HepG2 (cell line): Measurements from ENCODE around the gene RELB. TPM values are rescaled to one million over a fixed set of nuclear protein-coding genes. Genes with fewer than 3 reads are reported as not detected.

Source experiments
- GABPA ChIP-seq, 2 experiments: IDR thresholded peaks; 2 replicates each; pipeline ENCODE4 v1.6.1; 2011 to 2016; ENCODE audit warnings: low read depth in 2 of 2, low read length in 1 of 2, missing biosample characterization in 1 of 2, missing genetic modification characterization in 1 of 2
- KDM3A ChIP-seq: IDR thresholded peaks from 2 replicates; pipeline ENCODE4 v1.6.1; 2018; ENCODE audit warnings: low read depth, missing compliant biosample characterization
- MAF1 ChIP-seq: sonication (generic); formaldehyde crosslinking; IDR thresholded peaks from 2 replicates; pipeline ENCODE4 v1.5.0; 2020; ENCODE audit warnings: missing genetic modification reagents, borderline replicate concordance
- MXI1 ChIP-seq: IDR thresholded peaks from 3 replicates; pipeline ENCODE4 v1.6.1; 2012; ENCODE audit warnings: low read depth, low read length, inconsistent platforms, borderline replicate concordance
- RAD21 ChIP-seq: fragments of 450-650 bp; formaldehyde crosslinking; IDR thresholded peaks from 2 replicates; pipeline ENCODE4 v1.5.0; 2020; ENCODE audit warnings: mild to moderate bottlenecking
- RAD51 ChIP-seq: fragments of 450-650 bp; IDR thresholded peaks from 2 replicates; pipeline ENCODE4 v1.6.1; 2016; ENCODE audit warnings: borderline replicate concordance
- RFX5 ChIP-seq: IDR thresholded peaks from 2 replicates; pipeline ENCODE4 v1.6.1; 2011; ENCODE audit warnings: low read depth, low read length, improper control_type of control experiment
- SMAD3 ChIP-seq: sonication (generic); formaldehyde crosslinking; IDR thresholded peaks from 2 replicates; pipeline ENCODE4 v1.4.0; 2020; ENCODE audit warnings: missing genetic modification reagents
- SOX6 ChIP-seq, 2 experiments: fragments of 450-650 bp in 1 of 2; sonication (generic) in 1 of 2; formaldehyde crosslinking in 1 of 2; IDR thresholded peaks; 2 replicates each; pipeline versions ENCODE4 v1.4.0 to v1.6.1; 2017 to 2020; ENCODE audit warnings: antibody characterized with exemption in 1 of 2, mild to moderate bottlenecking in 1 of 2, missing genetic modification reagents in 1 of 2
- SP4 ChIP-seq: sonication (generic); formaldehyde crosslinking; IDR thresholded peaks from 2 replicates; pipeline ENCODE4 v1.8.1; 2023; ENCODE audit warnings: mild to moderate bottlenecking, missing genetic modification reagents
- TCF7 ChIP-seq: sonication (generic); IDR thresholded peaks from 2 replicates; pipeline ENCODE4 v1.6.1; 2016; ENCODE audit warnings: antibody characterized with exemption, low read depth
- ZNF616 ChIP-seq: sonication (generic); formaldehyde crosslinking; IDR thresholded peaks from 2 replicates; pipeline ENCODE4 v1.5.0; 2020; ENCODE audit warnings: low read depth, mild to moderate bottlenecking, missing genetic modification reagents
- ZNF773 ChIP-seq: sonication (generic); formaldehyde crosslinking; IDR thresholded peaks from 2 replicates; pipeline ENCODE4 v1.4.0; 2020; ENCODE audit warnings: missing genetic modification reagents, borderline replicate concordance
- polyA plus RNA-seq, 8 experiments: library from polyadenylated mRNA; depleted of rRNA in 3 of 8; stranded (reverse) in 7 of 8; unstranded in 1 of 8; fragments of >200 nt; fragmentation: Illumina TruSeq in 4 of 8; extraction: Trizol in 4 of 8; gene quantifications; 2 replicates each; pipeline versions ENCODE4 v1.2.1 to v1.2.3, GENCODE V29; 2011 to 2016; ENCODE audit warnings: low read depth in 4 of 8, missing spikeins in 1 of 8, mixed read lengths in 1 of 8; ENCODE audit not compliant: insufficient read depth in 1 of 8
- total RNA-seq, 5 experiments: library from RNA; depleted of rRNA; stranded (reverse); fragments of >200 nt; fragmentation: Illumina TruSeq; extraction: Trizol; gene quantifications; 2 replicates each; pipeline ENCODE4 v1.2.3, GENCODE V29; 2016; ENCODE audit warnings: low read depth in 1 of 5
- TF ChIP-seq, protein P1 (sequence below): sonication (generic); formaldehyde crosslinking; IDR thresholded peaks from 2 replicates; pipeline ENCODE4 v1.4.0; 2020; ENCODE audit warnings: mild to moderate bottlenecking, missing genetic modification reagents
- TF ChIP-seq, protein P2 (sequence below): sonication (generic); formaldehyde crosslinking; IDR thresholded peaks from 2 replicates; pipeline ENCODE4 v1.4.0; 2020; ENCODE audit warnings: mild to moderate bottlenecking, missing genetic modification reagents
- TF ChIP-seq, protein P3 (sequence below): sonication (generic); formaldehyde crosslinking; IDR thresholded peaks from 2 replicates; pipeline ENCODE4 v1.4.0; 2020; ENCODE audit warnings: missing genetic modification reagents
- TF ChIP-seq, protein P4 (sequence below): sonication (generic); formaldehyde crosslinking; IDR thresholded peaks from 2 replicates; pipeline ENCODE4 v1.5.0; 2020; ENCODE audit warnings: missing genetic modification reagents
- TF ChIP-seq, protein P5 (sequence below): sonication (generic); formaldehyde crosslinking; IDR thresholded peaks from 2 replicates; pipeline ENCODE4 v1.5.0; 2020; ENCODE audit warnings: mild to moderate bottlenecking, missing genetic modification reagents, moderate library complexity

The RELB gene
- total and polyA plus RNA-seq, 2 of the 13 experiments (the other 11 are each of a cell fraction or from before 2014, with no cell fraction given) = 1.9 to 3.5 TPM

DNA sequence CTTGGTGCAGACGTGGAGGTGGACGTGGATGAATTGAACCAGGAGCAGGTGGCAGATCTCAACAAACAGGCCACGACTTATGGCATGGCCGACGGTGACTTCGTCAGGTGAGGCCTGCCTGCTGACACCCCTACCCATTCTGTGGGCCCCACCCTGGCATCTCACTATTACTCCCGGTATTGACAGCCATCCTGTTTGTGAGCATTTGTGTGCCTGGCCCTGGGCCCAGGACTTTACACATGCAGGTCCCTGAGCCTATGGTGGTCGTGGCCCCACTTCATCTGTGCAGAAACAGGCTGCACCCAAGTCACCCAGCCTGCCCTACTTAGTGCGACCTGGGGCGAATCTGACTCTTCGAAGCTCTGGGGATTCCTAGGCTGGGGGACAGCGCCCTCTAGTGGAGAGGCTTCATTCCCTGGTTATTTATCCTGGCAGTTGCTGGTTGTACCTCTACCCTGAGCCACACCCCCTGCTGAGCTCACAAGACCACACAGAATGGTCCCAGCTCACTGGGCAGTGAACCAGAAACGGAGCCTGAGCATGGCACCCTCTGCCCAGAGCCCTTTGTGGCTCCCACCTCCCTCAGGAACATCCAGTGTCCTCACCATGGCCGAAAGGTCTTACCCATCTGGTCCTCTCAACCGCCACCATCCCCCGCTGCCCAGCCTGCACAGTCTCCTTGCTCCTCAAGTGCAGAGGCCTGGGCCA, 58.1 kb downstream of the RELB start (continued):
- TF ChIP-seq, protein P1, sequence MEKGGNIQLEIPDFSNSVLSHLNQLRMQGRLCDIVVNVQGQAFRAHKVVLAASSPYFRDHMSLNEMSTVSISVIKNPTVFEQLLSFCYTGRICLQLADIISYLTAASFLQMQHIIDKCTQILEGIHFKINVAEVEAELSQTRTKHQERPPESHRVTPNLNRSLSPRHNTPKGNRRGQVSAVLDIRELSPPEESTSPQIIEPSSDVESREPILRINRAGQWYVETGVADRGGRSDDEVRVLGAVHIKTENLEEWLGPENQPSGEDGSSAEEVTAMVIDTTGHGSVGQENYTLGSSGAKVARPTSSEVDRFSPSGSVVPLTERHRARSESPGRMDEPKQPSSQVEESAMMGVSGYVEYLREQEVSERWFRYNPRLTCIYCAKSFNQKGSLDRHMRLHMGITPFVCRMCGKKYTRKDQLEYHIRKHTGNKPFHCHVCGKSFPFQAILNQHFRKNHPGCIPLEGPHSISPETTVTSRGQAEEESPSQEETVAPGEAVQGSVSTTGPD = no peak
- no peak for TF ChIP-seq RAD51
- TF ChIP-seq RFX5 = no peak
- no peak for TF ChIP-seq MAF1 (CRISPR knock-in tag)
- TF ChIP-seq SOX6 (IDR thresholded peaks at IDR 0.05) = no peak
- TF ChIP-seq SOX6 (CRISPR knock-in tag; IDR thresholded peaks at IDR 0.05) = no peak
- TF ChIP-seq GABPA (IDR thresholded peaks at IDR 0.05; ENCODE audit: low read depth, low read length) = no peak
- TF ChIP-seq GABPA (CRISPR knock-in tag; IDR thresholded peaks at IDR 0.05; ENCODE audit: low read depth) = peak; percentile 19; the same call in 1 of the 2 replicates
- TF ChIP-seq SMAD3 (CRISPR knock-in tag) = no peak
- TF ChIP-seq ZNF616 (CRISPR knock-in tag) = no peak
- peak; percentile 38; the same call in 1 of the 2 replicates for TF ChIP-seq SP4 (CRISPR knock-in tag)
- TF ChIP-seq TCF7 = 0 out of 2 replicates have a peak, but pooled peaks have one; percentile 9
- 0 out of 3 replicates have a peak, but pooled peaks have one; percentile 30 for TF ChIP-seq MXI1
- TF ChIP-seq, protein P2, sequence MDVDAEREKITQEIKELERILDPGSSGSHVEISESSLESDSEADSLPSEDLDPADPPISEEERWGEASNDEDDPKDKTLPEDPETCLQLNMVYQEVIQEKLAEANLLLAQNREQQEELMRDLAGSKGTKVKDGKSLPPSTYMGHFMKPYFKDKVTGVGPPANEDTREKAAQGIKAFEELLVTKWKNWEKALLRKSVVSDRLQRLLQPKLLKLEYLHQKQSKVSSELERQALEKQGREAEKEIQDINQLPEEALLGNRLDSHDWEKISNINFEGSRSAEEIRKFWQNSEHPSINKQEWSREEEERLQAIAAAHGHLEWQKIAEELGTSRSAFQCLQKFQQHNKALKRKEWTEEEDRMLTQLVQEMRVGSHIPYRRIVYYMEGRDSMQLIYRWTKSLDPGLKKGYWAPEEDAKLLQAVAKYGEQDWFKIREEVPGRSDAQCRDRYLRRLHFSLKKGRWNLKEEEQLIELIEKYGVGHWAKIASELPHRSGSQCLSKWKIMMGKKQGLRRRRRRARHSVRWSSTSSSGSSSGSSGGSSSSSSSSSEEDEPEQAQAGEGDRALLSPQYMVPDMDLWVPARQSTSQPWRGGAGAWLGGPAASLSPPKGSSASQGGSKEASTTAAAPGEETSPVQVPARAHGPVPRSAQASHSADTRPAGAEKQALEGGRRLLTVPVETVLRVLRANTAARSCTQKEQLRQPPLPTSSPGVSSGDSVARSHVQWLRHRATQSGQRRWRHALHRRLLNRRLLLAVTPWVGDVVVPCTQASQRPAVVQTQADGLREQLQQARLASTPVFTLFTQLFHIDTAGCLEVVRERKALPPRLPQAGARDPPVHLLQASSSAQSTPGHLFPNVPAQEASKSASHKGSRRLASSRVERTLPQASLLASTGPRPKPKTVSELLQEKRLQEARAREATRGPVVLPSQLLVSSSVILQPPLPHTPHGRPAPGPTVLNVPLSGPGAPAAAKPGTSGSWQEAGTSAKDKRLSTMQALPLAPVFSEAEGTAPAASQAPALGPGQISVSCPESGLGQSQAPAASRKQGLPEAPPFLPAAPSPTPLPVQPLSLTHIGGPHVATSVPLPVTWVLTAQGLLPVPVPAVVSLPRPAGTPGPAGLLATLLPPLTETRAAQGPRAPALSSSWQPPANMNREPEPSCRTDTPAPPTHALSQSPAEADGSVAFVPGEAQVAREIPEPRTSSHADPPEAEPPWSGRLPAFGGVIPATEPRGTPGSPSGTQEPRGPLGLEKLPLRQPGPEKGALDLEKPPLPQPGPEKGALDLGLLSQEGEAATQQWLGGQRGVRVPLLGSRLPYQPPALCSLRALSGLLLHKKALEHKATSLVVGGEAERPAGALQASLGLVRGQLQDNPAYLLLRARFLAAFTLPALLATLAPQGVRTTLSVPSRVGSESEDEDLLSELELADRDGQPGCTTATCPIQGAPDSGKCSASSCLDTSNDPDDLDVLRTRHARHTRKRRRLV (CRISPR knock-in tag) = no peak
- TF ChIP-seq RAD21 (CRISPR knock-in tag) = peak; percentile 95
- TF ChIP-seq KDM3A (CRISPR knock-in tag) = no peak
- TF ChIP-seq, protein P3, sequence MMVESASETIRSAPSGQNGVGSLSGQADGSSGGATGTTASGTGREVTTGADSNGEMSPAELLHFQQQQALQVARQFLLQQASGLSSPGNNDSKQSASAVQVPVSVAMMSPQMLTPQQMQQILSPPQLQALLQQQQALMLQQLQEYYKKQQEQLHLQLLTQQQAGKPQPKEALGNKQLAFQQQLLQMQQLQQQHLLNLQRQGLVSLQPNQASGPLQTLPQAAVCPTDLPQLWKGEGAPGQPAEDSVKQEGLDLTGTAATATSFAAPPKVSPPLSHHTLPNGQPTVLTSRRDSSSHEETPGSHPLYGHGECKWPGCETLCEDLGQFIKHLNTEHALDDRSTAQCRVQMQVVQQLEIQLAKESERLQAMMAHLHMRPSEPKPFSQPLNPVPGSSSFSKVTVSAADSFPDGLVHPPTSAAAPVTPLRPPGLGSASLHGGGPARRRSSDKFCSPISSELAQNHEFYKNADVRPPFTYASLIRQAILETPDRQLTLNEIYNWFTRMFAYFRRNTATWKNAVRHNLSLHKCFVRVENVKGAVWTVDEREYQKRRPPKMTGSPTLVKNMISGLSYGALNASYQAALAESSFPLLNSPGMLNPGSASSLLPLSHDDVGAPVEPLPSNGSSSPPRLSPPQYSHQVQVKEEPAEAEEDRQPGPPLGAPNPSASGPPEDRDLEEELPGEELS = peak; percentile 27; the same call in 1 of the 2 replicates
- TF ChIP-seq, protein P4, sequence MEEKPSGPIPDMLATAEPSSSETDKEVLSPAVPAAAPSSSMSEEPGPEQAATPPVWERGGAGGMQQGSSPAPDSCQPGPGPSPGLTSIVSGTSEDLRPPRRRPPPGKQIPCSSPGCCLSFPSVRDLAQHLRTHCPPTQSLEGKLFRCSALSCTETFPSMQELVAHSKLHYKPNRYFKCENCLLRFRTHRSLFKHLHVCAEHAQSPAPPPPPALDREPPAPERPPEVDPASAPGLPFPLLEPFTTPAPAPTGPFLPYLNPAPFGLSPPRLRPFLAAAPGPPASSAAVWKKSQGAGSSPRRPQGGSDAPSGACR = no peak
- TF ChIP-seq, protein P5, sequence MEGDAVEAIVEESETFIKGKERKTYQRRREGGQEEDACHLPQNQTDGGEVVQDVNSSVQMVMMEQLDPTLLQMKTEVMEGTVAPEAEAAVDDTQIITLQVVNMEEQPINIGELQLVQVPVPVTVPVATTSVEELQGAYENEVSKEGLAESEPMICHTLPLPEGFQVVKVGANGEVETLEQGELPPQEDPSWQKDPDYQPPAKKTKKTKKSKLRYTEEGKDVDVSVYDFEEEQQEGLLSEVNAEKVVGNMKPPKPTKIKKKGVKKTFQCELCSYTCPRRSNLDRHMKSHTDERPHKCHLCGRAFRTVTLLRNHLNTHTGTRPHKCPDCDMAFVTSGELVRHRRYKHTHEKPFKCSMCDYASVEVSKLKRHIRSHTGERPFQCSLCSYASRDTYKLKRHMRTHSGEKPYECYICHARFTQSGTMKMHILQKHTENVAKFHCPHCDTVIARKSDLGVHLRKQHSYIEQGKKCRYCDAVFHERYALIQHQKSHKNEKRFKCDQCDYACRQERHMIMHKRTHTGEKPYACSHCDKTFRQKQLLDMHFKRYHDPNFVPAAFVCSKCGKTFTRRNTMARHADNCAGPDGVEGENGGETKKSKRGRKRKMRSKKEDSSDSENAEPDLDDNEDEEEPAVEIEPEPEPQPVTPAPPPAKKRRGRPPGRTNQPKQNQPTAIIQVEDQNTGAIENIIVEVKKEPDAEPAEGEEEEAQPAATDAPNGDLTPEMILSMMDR (CRISPR knock-in tag) = peak; percentile 95
- no peak for TF ChIP-seq ZNF773 (CRISPR knock-in tag)
